Measurements from ENCODE around the gene DDX10. TPM values are rescaled to one million over a fixed set of nuclear protein-coding genes. Genes with fewer than 3 reads are reported as not detected.

DDX10 gene
- total RNA-seq, 1 donor from 2014 or later: 38.5 TPM

DNA sequence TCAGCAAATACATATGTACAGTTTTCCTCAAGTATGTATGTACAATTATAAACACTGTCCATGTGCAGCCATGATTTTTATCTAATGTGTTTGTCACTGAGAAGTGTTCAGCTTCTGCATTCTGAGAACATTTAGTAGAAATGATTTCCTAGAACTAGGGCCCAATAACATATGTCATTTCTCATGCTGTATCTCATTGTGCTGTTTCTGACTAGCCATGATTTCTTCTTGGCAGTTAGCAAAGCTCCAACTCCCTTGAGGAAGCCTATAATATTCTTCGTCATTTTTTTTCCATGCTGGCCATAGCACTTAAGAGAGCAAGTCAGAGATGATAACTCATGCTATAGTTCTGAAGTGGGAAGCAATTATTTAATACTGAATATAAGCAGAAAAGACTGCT is 187.8 kb downstream of the DDX10 start:
- Mint-ChIP-seq H3K4me1 (peaks cover 10% of the 10 kb centered on the region), H3K36me3 (no peaks in the 10 kb centered on the region), H3K27me3 (ENCODE audit: low read depth) (no peaks in the 10 kb centered on the region), H3K4me3 (no peak overlapping the region), H3K27ac (no peak overlapping the region), H3K9me3 (no peaks in the 10 kb centered on the region)
- TF ChIP-seq, protein P1, sequence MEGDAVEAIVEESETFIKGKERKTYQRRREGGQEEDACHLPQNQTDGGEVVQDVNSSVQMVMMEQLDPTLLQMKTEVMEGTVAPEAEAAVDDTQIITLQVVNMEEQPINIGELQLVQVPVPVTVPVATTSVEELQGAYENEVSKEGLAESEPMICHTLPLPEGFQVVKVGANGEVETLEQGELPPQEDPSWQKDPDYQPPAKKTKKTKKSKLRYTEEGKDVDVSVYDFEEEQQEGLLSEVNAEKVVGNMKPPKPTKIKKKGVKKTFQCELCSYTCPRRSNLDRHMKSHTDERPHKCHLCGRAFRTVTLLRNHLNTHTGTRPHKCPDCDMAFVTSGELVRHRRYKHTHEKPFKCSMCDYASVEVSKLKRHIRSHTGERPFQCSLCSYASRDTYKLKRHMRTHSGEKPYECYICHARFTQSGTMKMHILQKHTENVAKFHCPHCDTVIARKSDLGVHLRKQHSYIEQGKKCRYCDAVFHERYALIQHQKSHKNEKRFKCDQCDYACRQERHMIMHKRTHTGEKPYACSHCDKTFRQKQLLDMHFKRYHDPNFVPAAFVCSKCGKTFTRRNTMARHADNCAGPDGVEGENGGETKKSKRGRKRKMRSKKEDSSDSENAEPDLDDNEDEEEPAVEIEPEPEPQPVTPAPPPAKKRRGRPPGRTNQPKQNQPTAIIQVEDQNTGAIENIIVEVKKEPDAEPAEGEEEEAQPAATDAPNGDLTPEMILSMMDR (IDR thresholded peaks at IDR 0.05; ENCODE audit: unreplicated experiment): no peak
- no peak for DNase-seq (ENCODE audit: low spot score in 2 of 2, unreplicated experiment in 2 of 2)

DNA sequence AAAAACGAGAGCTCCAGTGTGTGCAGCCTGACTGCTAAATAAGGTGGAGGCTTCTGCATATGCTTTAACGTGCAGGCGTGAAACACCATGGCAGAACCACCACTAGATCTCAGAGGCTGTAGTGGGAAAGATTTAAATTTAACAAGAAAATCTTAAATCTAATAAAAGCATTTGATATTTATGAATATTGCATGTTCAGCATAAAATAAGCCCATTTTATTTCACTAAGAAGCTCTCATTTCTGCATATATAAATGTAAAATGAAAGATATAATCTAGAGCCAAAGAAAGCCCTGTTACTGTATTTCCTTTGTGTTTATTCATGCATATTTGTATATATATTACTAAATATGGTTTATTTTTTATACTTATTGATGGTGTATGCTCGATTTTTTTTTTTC is 188.3 kb downstream of the DDX10 start:
- Mint-ChIP-seq H3K4me3 (no peak overlapping the region), H3K27me3 (ENCODE audit: low read depth) (no peaks in the 10 kb centered on the region), H3K27ac (no peak overlapping the region), H3K9me3 (no peaks in the 10 kb centered on the region), H3K4me1 (peaks cover 10% of the 10 kb centered on the region), H3K36me3 (no peaks in the 10 kb centered on the region)
- DNase-seq (ENCODE audit: low spot score in 2 of 2, unreplicated experiment in 2 of 2): no peak
- TF ChIP-seq, protein P1 (IDR thresholded peaks at IDR 0.05; ENCODE audit: unreplicated experiment): no peak

DNA sequence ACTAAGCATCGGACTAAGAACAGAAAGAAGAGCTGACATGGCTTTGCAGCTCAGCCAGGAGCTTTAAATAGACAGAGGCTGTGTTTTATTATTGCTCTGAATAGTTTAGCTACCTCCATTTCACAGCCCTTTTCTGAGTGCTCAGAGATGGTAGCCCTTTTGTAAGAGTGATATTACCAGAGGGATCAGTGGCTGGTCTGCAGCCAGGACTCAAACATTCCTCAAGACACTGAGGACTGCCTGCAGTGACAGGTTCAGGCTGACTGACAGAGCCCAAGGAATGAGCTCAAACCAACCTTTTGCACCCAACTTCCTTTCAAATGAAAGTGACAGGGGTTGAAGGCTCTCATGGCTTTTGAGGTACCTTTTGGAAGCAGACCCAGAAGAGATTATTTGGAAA is 189.0 kb downstream of the DDX10 start:
- no peaks in the 10 kb centered on the region for H3K27me3 Mint-ChIP-seq (ENCODE audit: low read depth)
- no peak overlapping the region for H3K27ac Mint-ChIP-seq
- peaks cover 10% of the 10 kb centered on the region for H3K4me1 Mint-ChIP-seq
- no peaks in the 10 kb centered on the region for H3K9me3 Mint-ChIP-seq
- TF ChIP-seq, protein P1 (IDR thresholded peaks at IDR 0.05; ENCODE audit: unreplicated experiment): no peak
- H3K36me3 Mint-ChIP-seq: no peaks in the 10 kb centered on the region
- H3K4me3 Mint-ChIP-seq: no peak overlapping the region
- no peak for DNase-seq (ENCODE audit: low spot score in 2 of 2, unreplicated experiment in 2 of 2)

DNA sequence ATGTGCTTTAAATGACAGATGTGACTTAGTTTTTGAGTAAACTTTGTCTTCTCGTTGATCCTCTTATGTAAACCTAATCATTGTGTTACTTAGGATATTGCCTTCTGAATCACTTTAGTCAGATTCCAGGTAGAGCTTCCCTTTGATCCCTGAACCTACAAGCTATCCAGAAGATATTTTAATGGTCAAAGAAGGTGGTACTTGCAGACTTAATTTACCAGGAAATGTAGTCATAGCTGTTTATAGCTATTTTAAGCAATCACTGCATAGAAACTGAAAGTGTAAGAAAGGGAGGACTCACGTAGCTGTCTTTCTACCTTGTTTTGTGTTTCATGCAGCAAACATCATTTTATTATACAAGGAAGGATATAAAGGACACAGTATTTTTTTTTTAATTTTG is 189.5 kb downstream of the DDX10 start:
- H3K36me3 Mint-ChIP-seq: no peaks in the 10 kb centered on the region
- no peaks in the 10 kb centered on the region for H3K27me3 Mint-ChIP-seq (ENCODE audit: low read depth)
- H3K9me3 Mint-ChIP-seq: no peaks in the 10 kb centered on the region
- H3K27ac Mint-ChIP-seq: no peak overlapping the region
- TF ChIP-seq, protein P1 (IDR thresholded peaks at IDR 0.05; ENCODE audit: unreplicated experiment): no peak
- no peak overlapping the region for H3K4me3 Mint-ChIP-seq
- no peak for DNase-seq (ENCODE audit: low spot score in 2 of 2, unreplicated experiment in 2 of 2)
- H3K4me1 Mint-ChIP-seq: peaks cover 10% of the 10 kb centered on the region

DNA sequence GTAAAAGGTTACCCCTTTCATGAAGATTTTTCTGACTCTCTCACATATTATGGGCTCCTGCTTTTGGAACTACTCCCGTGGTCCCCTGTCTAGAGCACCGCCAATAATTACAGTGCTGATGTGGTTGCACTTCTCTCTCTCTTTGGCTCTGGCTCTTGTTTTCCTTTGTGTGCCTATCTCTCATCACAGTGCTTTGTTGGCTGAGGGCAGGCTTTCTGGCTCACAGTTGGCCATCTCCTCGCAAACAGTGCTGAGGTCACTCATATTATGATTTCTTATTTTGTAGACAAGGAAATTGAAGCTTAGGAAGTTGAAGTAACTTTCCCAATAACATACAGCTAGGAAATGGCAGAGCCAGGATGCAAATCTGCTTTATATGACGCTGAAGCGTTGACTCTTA is 192.5 kb downstream of the DDX10 start:
- TF ChIP-seq, protein P1 (IDR thresholded peaks at IDR 0.05; ENCODE audit: unreplicated experiment): no peak
- Mint-ChIP-seq H3K36me3 (no peaks in the 10 kb centered on the region), H3K27me3 (ENCODE audit: low read depth) (no peaks in the 10 kb centered on the region), H3K4me3 (no peak overlapping the region), H3K27ac (no peak overlapping the region), H3K9me3 (no peaks in the 10 kb centered on the region), H3K4me1 (peaks cover 6% of the 10 kb centered on the region)
- no peak for DNase-seq (ENCODE audit: low spot score in 2 of 2, unreplicated experiment in 2 of 2)

DNA sequence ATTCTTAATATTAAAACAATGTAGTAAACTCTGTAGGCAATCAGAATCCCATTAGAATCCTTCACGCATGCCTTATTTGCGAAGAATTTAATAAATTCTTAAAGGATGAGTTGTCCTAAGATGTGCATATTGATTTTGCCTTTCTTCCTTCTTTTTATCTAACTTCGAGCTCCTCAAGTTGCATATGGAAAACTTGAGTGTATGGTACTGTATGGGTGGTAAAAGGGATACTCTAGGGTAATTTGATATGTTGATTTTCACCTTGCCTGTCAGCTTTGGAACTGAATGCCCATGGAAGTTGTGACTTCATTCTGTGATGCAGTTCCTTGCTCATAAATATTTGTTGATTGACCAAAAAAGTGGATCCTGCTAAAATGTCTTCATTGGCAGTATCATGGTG is 193.8 kb downstream of the DDX10 start:
- no peak overlapping the region for H3K4me3 Mint-ChIP-seq
- no peak for DNase-seq (ENCODE audit: low spot score in 2 of 2, unreplicated experiment in 2 of 2)
- no peaks in the 10 kb centered on the region for H3K9me3 Mint-ChIP-seq
- H3K27ac Mint-ChIP-seq: no peak overlapping the region
- H3K36me3 Mint-ChIP-seq: no peaks in the 10 kb centered on the region
- H3K27me3 Mint-ChIP-seq (ENCODE audit: low read depth): no peaks in the 10 kb centered on the region
- peaks cover 7% of the 10 kb centered on the region for H3K4me1 Mint-ChIP-seq
- TF ChIP-seq, protein P1 (IDR thresholded peaks at IDR 0.05; ENCODE audit: unreplicated experiment): no peak
